GM18508 (cell line): Measurements from ENCODE around the gene PDZD11.
"Not testable (repeated sequence)": the region's sequence is repeated elsewhere in the genome, so short reads cannot be mapped to it uniquely, and the experiment has no call there.

Experiments
- ATAC-seq: cut with Tn5 transposase; IDR thresholded peaks from one replicate; pipeline ENCODE4 v1.9.1; 2021; ENCODE audit warnings: moderate number of reproducible peaks; ENCODE audit not compliant: insufficient read depth, unreplicated experiment

The PDZD11 gene

GRCh38 chrX:70260104-70260503, 29.6 kb downstream of the PDZD11 start, which contains the start of gene P2RY4:
Gene P2RY4, minus strand, starts transcription at chrX:70260204. Its CDS starts 580 bp downstream, at chrX:70259624.
- no peak for ATAC-seq

- no peak for ATAC-seq
Measured at GRCh38 chrX:70257423-70258288, 32.1 kb downstream of the PDZD11 start.

- no peak for ATAC-seq
Measured at GRCh38 chrX:70255452-70255851, 34.3 kb downstream of the PDZD11 start.

- ATAC-seq = no peak
Measured at GRCh38 chrX:70254909-70255308, 34.8 kb downstream of the PDZD11 start.

- no peak for ATAC-seq
Measured at GRCh38 chrX:70254063-70254400, 35.7 kb downstream of the PDZD11 start.

- ATAC-seq = no peak
Measured at GRCh38 chrX:70253377-70254062, 36.2 kb downstream of the PDZD11 start.

- no peak for ATAC-seq
Measured at GRCh38 chrX:70252491-70252890, 37.2 kb downstream of the PDZD11 start.

GRCh38 chrX:70247252-70247651, 42.5 kb downstream of the PDZD11 start:
- ATAC-seq = no peak

- ATAC-seq = no peak
Measured at GRCh38 chrX:70244881-70245280, 44.8 kb downstream of the PDZD11 start.

- not testable (repeated sequence) for ATAC-seq
Measured at GRCh38 chrX:70243601-70244000, 46.1 kb downstream of the PDZD11 start.

GRCh38 chrX:70241501-70241900, 48.2 kb downstream of the PDZD11 start:
- no peak for ATAC-seq

- ATAC-seq = no peak
Measured at GRCh38 chrX:70240751-70241150, 49.0 kb downstream of the PDZD11 start.
